Jurkat, Clone E6-1 (cell line): ENCODE measurements around the gene NTF3.

ENCODE experiments used
- DNase-seq: peaks from one replicate; pipeline ENCODE4 v3.0.0-alpha.2; 2011; ENCODE audit warnings: low read depth, low spot score
- H3K4me3 ChIP-seq: 2 replicates; pipeline ENCODE4 v1.5.1; 2011; ENCODE audit warnings: mild to moderate bottlenecking, low read length, control low read depth, moderate library complexity

The NTF3 gene

GRCh38 chr12:5429741-5430557, 2.0 kb upstream of the NTF3 start:
- no peak for DNase-seq
- no peak overlapping the region for H3K4me3 ChIP-seq

- H3K4me3 ChIP-seq: no peak overlapping the region
- DNase-seq: no peak
These were observed 986 bp upstream of the NTF3 start for GRCh38 chr12:5430641-5431603.

GRCh38 chr12:5433081-5433844, 1.4 kb downstream of the NTF3 start:
- H3K4me3 ChIP-seq: peak overlapping the region; percentile 37; the same call in 1 of the 2 replicates
- no peak for DNase-seq

- H3K4me3 ChIP-seq: no peak overlapping the region
- DNase-seq: no peak
These were observed 2.1 kb downstream of the NTF3 start for GRCh38 chr12:5433845-5434646.

GRCh38 chr12:5434647-5435560, 3.0 kb downstream of the NTF3 start:
- H3K4me3 ChIP-seq: no peak overlapping the region

GRCh38 chr12:5437182-5437583, 5.3 kb downstream of the NTF3 start:
- DNase-seq: no peak
- no peak overlapping the region for H3K4me3 ChIP-seq

More at GRCh38 chr12:5434647-5435560, 3.0 kb downstream of the NTF3 start:
- no peak for DNase-seq

GRCh38 chr12:5437589-5437988, 5.7 kb downstream of the NTF3 start:
- H3K4me3 ChIP-seq: no peak overlapping the region

GRCh38 chr12:5438671-5439200, 6.8 kb downstream of the NTF3 start:
- DNase-seq: no peak
- no peak overlapping the region for H3K4me3 ChIP-seq

More at GRCh38 chr12:5437589-5437988, 5.7 kb downstream of the NTF3 start:
- DNase-seq: no peak

GRCh38 chr12:5439371-5439771, 7.5 kb downstream of the NTF3 start:
- no peak overlapping the region for H3K4me3 ChIP-seq
- DNase-seq: peak; percentile 28

GRCh38 chr12:5439788-5440300, 7.9 kb downstream of the NTF3 start:
- DNase-seq: no peak
- no peak overlapping the region for H3K4me3 ChIP-seq

- no peak overlapping the region for H3K4me3 ChIP-seq
- DNase-seq: no peak
These were observed 9.1 kb downstream of the NTF3 start for GRCh38 chr12:5440978-5441377.

- no peak overlapping the region for H3K4me3 ChIP-seq
- no peak for DNase-seq
These were observed 9.8 kb downstream of the NTF3 start for GRCh38 chr12:5441497-5442236.

- no peak overlapping the region for H3K4me3 ChIP-seq
- no peak for DNase-seq
These were observed 10.5 kb downstream of the NTF3 start for GRCh38 chr12:5442251-5443006.

- H3K4me3 ChIP-seq: no peak overlapping the region
- DNase-seq: no peak
These were observed 12.6 kb downstream of the NTF3 start for GRCh38 chr12:5444520-5444919.

- DNase-seq: no peak
These were observed 15.4 kb downstream of the NTF3 start for GRCh38 chr12:5447320-5447719.

GRCh38 chr12:5451251-5451650, 19.3 kb downstream of the NTF3 start:
- DNase-seq: no peak
- no peak overlapping the region for H3K4me3 ChIP-seq

More at GRCh38 chr12:5447320-5447719, 15.4 kb downstream of the NTF3 start:
- no peak overlapping the region for H3K4me3 ChIP-seq
